PFSK-1 (cell line): ENCODE measurements around the gene C2CD5.

Experiments
- FOXP2 ChIP-seq: optimal IDR thresholded peaks from 2 replicates; pipeline ENCODE3; 2011; ENCODE audit warnings: borderline replicate concordance, control low read depth, inconsistent platforms; ENCODE audit not compliant: insufficient read depth; ENCODE audit errors: extremely low read length, extremely low read depth
- POLR2AphosphoS5 ChIP-seq: IDR thresholded peaks from 2 replicates; pipeline ENCODE4 v1.6.1; 2012; ENCODE audit warnings: low read depth, mild to moderate bottlenecking, control low read depth, low read length, moderate library complexity
- REST ChIP-seq, 2 experiments: IDR thresholded peaks; 2 replicates each; pipeline versions ENCODE4 v1.6.1 to v1.8.0; 2011 to 2012; ENCODE audit warnings: low read depth in 2 of 2, low read length in 2 of 2, control low read depth in 1 of 2, inconsistent platforms in 1 of 2, mild to moderate bottlenecking in 1 of 2, moderate library complexity in 1 of 2; ENCODE audit not compliant: insufficient read depth in 1 of 2
- SIN3A ChIP-seq: IDR thresholded peaks from 2 replicates; pipeline ENCODE4 v1.6.1; 2012; ENCODE audit warnings: mild to moderate bottlenecking, low read length, moderate library complexity, borderline replicate concordance; ENCODE audit not compliant: insufficient read depth
- TAF1 ChIP-seq: IDR thresholded peaks from 2 replicates; pipeline ENCODE4 v1.6.1; 2012; ENCODE audit warnings: low read length, control low read depth, borderline replicate concordance; ENCODE audit not compliant: insufficient read depth

Gene C2CD5

GRCh38 chr12:22541496-22542155, 2.7 kb downstream of the C2CD5 start:
- no peak for TF ChIP-seq POLR2AphosphoS5
- no peak for TF ChIP-seq SIN3A
- TF ChIP-seq FOXP2 = no peak
- no peak for TF ChIP-seq REST (IDR thresholded peaks at IDR 0.05; ENCODE audit: insufficient read depth in 1 of 2, low read depth in 2 of 2, low read length in 2 of 2)
- no peak for TF ChIP-seq TAF1

DNA sequence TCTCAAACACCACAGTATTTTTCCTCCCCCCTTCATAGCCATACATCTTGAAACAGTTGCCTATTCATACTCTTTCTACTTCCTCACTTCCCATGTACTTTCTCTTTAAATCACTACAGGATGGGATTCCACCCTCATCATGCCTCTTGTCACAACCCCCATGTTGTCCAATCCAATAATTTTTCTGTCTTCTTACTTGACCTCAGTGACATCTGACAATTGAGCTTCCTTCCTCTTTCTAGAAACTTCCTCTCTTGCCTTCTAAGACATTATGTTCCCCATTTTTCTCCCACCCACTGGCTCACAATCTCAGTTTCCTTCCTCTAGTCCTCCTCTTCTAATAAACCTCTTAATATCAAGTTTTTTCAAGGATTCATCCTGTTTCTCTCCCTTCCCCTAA, 5.3 kb downstream of the C2CD5 start:
- no peak for TF ChIP-seq REST (IDR thresholded peaks at IDR 0.05; ENCODE audit: insufficient read depth in 1 of 2, low read depth in 2 of 2, low read length in 2 of 2)
- TF ChIP-seq SIN3A = no peak
- TF ChIP-seq TAF1 = no peak
- TF ChIP-seq POLR2AphosphoS5 = no peak
- no peak for TF ChIP-seq FOXP2

- TF ChIP-seq TAF1 (no peak), REST (IDR thresholded peaks at IDR 0.05; ENCODE audit: insufficient read depth in 1 of 2, low read depth in 2 of 2, low read length in 2 of 2) (no peak), SIN3A (no peak), FOXP2 (no peak), POLR2AphosphoS5 (no peak)
Measured at GRCh38 chr12:22538311-22538710, 6.0 kb downstream of the C2CD5 start.

DNA sequence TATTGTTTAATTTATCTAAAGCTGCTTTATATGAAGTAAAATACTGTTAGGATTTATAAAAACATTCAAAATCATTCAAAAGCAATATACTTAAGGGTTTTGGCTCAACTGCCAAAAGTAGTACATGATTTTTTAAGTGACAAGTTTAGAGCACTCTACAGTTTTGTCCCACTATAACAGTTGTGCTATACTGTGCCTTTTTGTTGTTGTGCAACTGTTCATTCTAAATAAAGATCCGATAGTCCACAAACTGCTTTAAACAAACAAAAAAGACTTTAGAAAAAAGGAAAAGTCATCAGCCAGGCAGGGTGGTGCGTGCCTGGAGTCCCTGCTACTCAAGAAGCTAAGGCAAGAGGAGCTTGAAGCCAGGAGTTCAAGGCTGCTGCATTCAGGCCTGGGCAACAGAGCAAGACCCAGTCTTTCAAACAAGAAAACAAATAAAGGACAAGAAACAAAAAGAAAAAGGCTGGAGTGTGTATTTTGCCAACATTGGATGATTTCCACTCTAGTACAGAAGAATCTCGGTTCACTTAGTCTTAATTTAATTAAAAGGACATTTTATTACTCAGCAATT, 7.3 kb downstream of the C2CD5 start:
- no peak for TF ChIP-seq SIN3A
- no peak for TF ChIP-seq TAF1
- TF ChIP-seq FOXP2 = no peak

DNA sequence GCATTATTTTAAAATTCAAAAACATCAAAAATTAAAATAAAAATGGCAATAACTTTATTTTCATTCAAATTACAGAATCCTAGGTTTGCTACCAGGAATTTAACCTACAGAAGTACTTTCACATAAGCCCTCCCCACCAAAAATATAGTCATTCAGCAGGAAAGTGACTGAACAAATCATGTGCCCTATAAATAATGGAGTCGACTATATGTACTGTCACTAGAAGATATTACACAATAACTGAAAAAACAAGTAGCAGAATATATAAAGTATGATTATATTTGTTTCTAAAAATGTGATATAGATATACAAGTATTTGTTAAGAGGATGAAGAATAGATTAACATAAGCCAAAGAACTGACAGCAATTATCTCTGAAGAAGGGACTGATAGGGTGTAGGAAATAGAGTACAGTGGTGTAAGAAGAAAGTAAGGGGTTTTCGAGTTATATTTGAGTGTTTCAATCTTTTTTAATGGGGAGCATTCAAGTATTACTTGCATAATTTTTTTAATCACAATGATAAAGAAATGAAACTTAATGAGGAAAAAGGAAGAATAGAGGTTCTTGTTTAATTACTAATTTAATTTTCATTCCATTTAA, 7.9 kb downstream of the C2CD5 start:
- TF ChIP-seq POLR2AphosphoS5 (no peak), TAF1 (no peak), SIN3A (no peak), REST (IDR thresholded peaks at IDR 0.05; ENCODE audit: insufficient read depth in 1 of 2, low read depth in 2 of 2, low read length in 2 of 2) (no peak), FOXP2 (no peak)
